ENCODE results near the gene CYTH1. TPM values are rescaled to one million over a fixed set of nuclear protein-coding genes. Genes with fewer than 3 reads are reported as not detected.

The CYTH1 gene
- total RNA-seq, 2 experiments from 2014 or later: 73.0 to 148 TPM

- intact Hi-C loops (cut with micrococcal nuclease; ENCODE audit: unreplicated experiment): no loop called here
- Histone ChIP-seq H3K27ac (ENCODE audit: low read depth, low read length, poor library complexity, severe bottlenecking) (no peak overlapping the region), H2AFZ (ENCODE audit: low read length) (no peak overlapping the region), H3K9me3 (ENCODE audit: low read length) (no peaks in the 10 kb centered on the region), H3K36me3 (ENCODE audit: insufficient read depth, low read length) (peaks cover 86% of the 10 kb centered on the region), H3K4me3 (ENCODE audit: low read depth, low read length, poor library complexity, severe bottlenecking) (no peak overlapping the region), H3K79me2 (ENCODE audit: insufficient read depth, low read depth, low read length) (no peaks in the 10 kb centered on the region), H4K20me1 (ENCODE audit: insufficient read depth, low read length) (no peaks in the 10 kb centered on the region), H3K4me2 (ENCODE audit: low read length) (no peak overlapping the region), H3K9me2 (ENCODE audit: insufficient read depth, low read length) (no peaks in the 10 kb centered on the region), H3K4me1 (ENCODE audit: insufficient read depth, low read length, poor library complexity, severe bottlenecking) (no peaks in the 10 kb centered on the region)
- TF ChIP-seq CTCF (conservative IDR thresholded peaks at IDR 0.05; ENCODE audit: low read length) (no peak), EZH2phosphoT487 (IDR thresholded peaks at IDR 0.05; ENCODE audit: borderline replicate concordance, low read depth, low read length) (no peak)
- DNase-seq (ENCODE audit: low spot score): no peak
- ChIA-PET CTCF (ENCODE audit: unreplicated experiment) (no interaction called here), POLR2A (interaction anchor here (0.5 kb wide), 1 partner anchor 1337 kb away, joined by 4 read pairs; no protein-coding TSS in a partner anchor)
- BruUV-seq (replicated peaks): no TSS peak
Measured at GRCh38 chr17:78678711-78679110, 103.4 kb downstream of the CYTH1 start.

- Histone ChIP-seq H3K79me2 (ENCODE audit: insufficient read depth, low read depth, low read length) (no peaks in the 10 kb centered on the region), H3K36me3 (ENCODE audit: insufficient read depth, low read length) (peaks cover 84% of the 10 kb centered on the region), H3K9me3 (ENCODE audit: low read length) (no peaks in the 10 kb centered on the region), H4K20me1 (ENCODE audit: insufficient read depth, low read length) (no peaks in the 10 kb centered on the region), H2AFZ (ENCODE audit: low read length) (no peak overlapping the region), H3K4me2 (ENCODE audit: low read length) (no peak overlapping the region), H3K27ac (ENCODE audit: low read depth, low read length, poor library complexity, severe bottlenecking) (no peak overlapping the region), H3K9me2 (ENCODE audit: insufficient read depth, low read length) (no peaks in the 10 kb centered on the region), H3K4me3 (ENCODE audit: low read depth, low read length, poor library complexity, severe bottlenecking) (no peak overlapping the region), H3K4me1 (ENCODE audit: insufficient read depth, low read length, poor library complexity, severe bottlenecking) (no peaks in the 10 kb centered on the region)
- ChIA-PET CTCF (ENCODE audit: unreplicated experiment) (no interaction called here), POLR2A (interaction anchor here (0.5 kb wide), 1 partner anchor 1336 kb away, joined by 4 read pairs; no protein-coding TSS in a partner anchor)
- BruUV-seq (replicated peaks): no TSS peak
- TF ChIP-seq EZH2phosphoT487 (IDR thresholded peaks at IDR 0.05; ENCODE audit: borderline replicate concordance, low read depth, low read length) (no peak), CTCF (conservative IDR thresholded peaks at IDR 0.05; ENCODE audit: low read length) (no peak)
- no peak for DNase-seq (ENCODE audit: low spot score)
- intact Hi-C loops (cut with micrococcal nuclease; ENCODE audit: unreplicated experiment): no loop called here
Measured at GRCh38 chr17:78678222-78678557, 103.9 kb downstream of the CYTH1 start.

- no peaks in the 10 kb centered on the region for H3K9me3 ChIP-seq (ENCODE audit: low read length)
- TF ChIP-seq EZH2phosphoT487 (IDR thresholded peaks at IDR 0.05; ENCODE audit: borderline replicate concordance, low read depth, low read length) (no peak), CTCF (conservative IDR thresholded peaks at IDR 0.05; ENCODE audit: low read length) (no peak)
- BruUV-seq (replicated peaks): no TSS peak
- no peaks in the 10 kb centered on the region for H3K79me2 ChIP-seq (ENCODE audit: insufficient read depth, low read depth, low read length)
- POLR2A ChIA-PET: no interaction called here
- H3K27ac ChIP-seq (ENCODE audit: low read depth, low read length, poor library complexity, severe bottlenecking): no peak overlapping the region
- H3K4me2 ChIP-seq (ENCODE audit: low read length): no peak overlapping the region
- DNase-seq (ENCODE audit: low spot score): no peak
- H2AFZ ChIP-seq (ENCODE audit: low read length): no peak overlapping the region
- no peaks in the 10 kb centered on the region for H3K9me2 ChIP-seq (ENCODE audit: insufficient read depth, low read length)
- CTCF ChIA-PET (ENCODE audit: unreplicated experiment): no interaction called here
- no peak overlapping the region for H3K4me3 ChIP-seq (ENCODE audit: low read depth, low read length, poor library complexity, severe bottlenecking)
- intact Hi-C loops (cut with micrococcal nuclease; ENCODE audit: unreplicated experiment): no loop called here
- peaks cover 87% of the 10 kb centered on the region for H3K36me3 ChIP-seq (ENCODE audit: insufficient read depth, low read length)
- no peaks in the 10 kb centered on the region for H4K20me1 ChIP-seq (ENCODE audit: insufficient read depth, low read length)
- no peaks in the 10 kb centered on the region for H3K4me1 ChIP-seq (ENCODE audit: insufficient read depth, low read length, poor library complexity, severe bottlenecking)
Measured at GRCh38 chr17:78677303-78678221, 104.5 kb downstream of the CYTH1 start.

All from OCI-LY7 (cell line).